Hindlimb muscle (tissue), 1 donor: Measurements from ENCODE around the gene NGB. TPM values are rescaled to one million over a fixed set of nuclear protein-coding genes. Genes with fewer than 3 reads are reported as not detected.

Experiments used
- DNase-seq: peaks from one replicate; pipeline ENCODE4 v3.0.0-alpha.2; 2013
- polyA plus RNA-seq: library from polyadenylated mRNA; unstranded; fragments of 120-200 nt; gene quantifications from one replicate; pipeline ENCODE4 v1.2.1, GENCODE V29; 2013; ENCODE audit not compliant: insufficient read length

NGB gene
- polyA plus RNA-seq, 1 donor = not detected

GRCh38 chr14:77264466-77265186, 6.4 kb downstream of the NGB start:
- DNase-seq = no peak

GRCh38 chr14:77260631-77261030, 10.4 kb downstream of the NGB start:
- DNase-seq = no peak

GRCh38 chr14:77260199-77260598, 10.8 kb downstream of the NGB start:
- no peak for DNase-seq

GRCh38 chr14:77259025-77259715, 11.8 kb downstream of the NGB start:
- no peak for DNase-seq

GRCh38 chr14:77258566-77258965, 12.4 kb downstream of the NGB start:
- DNase-seq = no peak

GRCh38 chr14:77257700-77258099, 13.3 kb downstream of the NGB start:
- DNase-seq = no peak

GRCh38 chr14:77256694-77257093, 14.3 kb downstream of the NGB start:
- DNase-seq = no peak

GRCh38 chr14:77253333-77254190, 17.4 kb downstream of the NGB start:
- no peak for DNase-seq

- no peak for DNase-seq
Observed at GRCh38 chr14:77251870-77252269, 19.1 kb downstream of the NGB start.

- no peak for DNase-seq
Observed at GRCh38 chr14:77250927-77251326, 20.1 kb downstream of the NGB start.

GRCh38 chr14:77249286-77249685, 21.7 kb downstream of the NGB start:
- no peak for DNase-seq

GRCh38 chr14:77248666-77249065, 22.3 kb downstream of the NGB start:
- no peak for DNase-seq

GRCh38 chr14:77246784-77247183, 24.2 kb downstream of the NGB start:
- DNase-seq = no peak

GRCh38 chr14:77245820-77246219, 25.2 kb downstream of the NGB start:
- DNase-seq = no peak

- DNase-seq = no peak
Observed at GRCh38 chr14:77243853-77244252, 27.2 kb downstream of the NGB start.

GRCh38 chr14:77242752-77243151, 28.3 kb downstream of the NGB start:
- DNase-seq = no peak

GRCh38 chr14:77241955-77242354, 29.1 kb downstream of the NGB start:
- DNase-seq = no peak

GRCh38 chr14:77240336-77240915, 30.6 kb downstream of the NGB start:
- DNase-seq = no peak

GRCh38 chr14:77239412-77239811, 31.6 kb downstream of the NGB start:
- no peak for DNase-seq

GRCh38 chr14:77238996-77239395, 32.0 kb downstream of the NGB start:
- DNase-seq = no peak

GRCh38 chr14:77238356-77238755, 32.6 kb downstream of the NGB start:
- DNase-seq = no peak

GRCh38 chr14:77236814-77237213, 34.2 kb downstream of the NGB start:
- DNase-seq = no peak

- DNase-seq = no peak
Observed at GRCh38 chr14:77231721-77232120, 39.3 kb downstream of the NGB start.
